Middle frontal gyrus (tissue), 1 donor: ENCODE results near the gene MPRIP.

Experiments used
- DNase-seq: peaks from one replicate; pipeline ENCODE4 v3.0.0-alpha.2; 2015; ENCODE audit warnings: low spot score; ENCODE audit errors: extremely low spot score

MPRIP gene

GRCh38 chr17:17066021-17066420, 23.8 kb downstream of the MPRIP start:
- no peak for DNase-seq

- DNase-seq, result no peak
Measured at GRCh38 chr17:17067257-17067656, 25.0 kb downstream of the MPRIP start.

DNA sequence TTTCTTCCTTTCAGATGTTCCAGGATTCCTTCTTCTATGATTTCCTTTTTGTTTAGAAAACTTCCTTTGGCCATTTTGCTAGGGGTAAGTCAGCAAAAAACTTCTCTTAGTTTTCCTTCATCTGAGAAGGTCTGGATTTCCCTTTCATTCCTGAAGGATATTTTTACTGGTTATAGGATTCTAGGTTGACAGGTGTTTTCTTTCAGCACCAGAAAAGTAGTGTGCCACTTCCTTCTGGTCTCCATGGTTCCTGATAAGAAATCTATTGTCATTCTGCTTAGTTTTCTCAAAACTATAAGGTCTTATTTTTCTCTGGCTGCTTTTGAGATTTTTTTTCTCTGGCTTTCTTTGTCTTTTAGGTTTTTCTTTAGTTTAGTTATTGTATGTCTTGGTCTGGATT, 27.6 kb downstream of the MPRIP start:
- no peak for DNase-seq

GRCh38 chr17:17070931-17071330, 28.7 kb downstream of the MPRIP start:
- DNase-seq, result no peak

GRCh38 chr17:17071531-17072360, 29.5 kb downstream of the MPRIP start:
- no peak for DNase-seq

GRCh38 chr17:17072546-17072945, 30.3 kb downstream of the MPRIP start:
- DNase-seq, result no peak

- DNase-seq, result no peak
Measured at GRCh38 chr17:17073030-17073564, 30.8 kb downstream of the MPRIP start.

- DNase-seq, result no peak
Measured at GRCh38 chr17:17073581-17074403, 31.5 kb downstream of the MPRIP start.

DNA sequence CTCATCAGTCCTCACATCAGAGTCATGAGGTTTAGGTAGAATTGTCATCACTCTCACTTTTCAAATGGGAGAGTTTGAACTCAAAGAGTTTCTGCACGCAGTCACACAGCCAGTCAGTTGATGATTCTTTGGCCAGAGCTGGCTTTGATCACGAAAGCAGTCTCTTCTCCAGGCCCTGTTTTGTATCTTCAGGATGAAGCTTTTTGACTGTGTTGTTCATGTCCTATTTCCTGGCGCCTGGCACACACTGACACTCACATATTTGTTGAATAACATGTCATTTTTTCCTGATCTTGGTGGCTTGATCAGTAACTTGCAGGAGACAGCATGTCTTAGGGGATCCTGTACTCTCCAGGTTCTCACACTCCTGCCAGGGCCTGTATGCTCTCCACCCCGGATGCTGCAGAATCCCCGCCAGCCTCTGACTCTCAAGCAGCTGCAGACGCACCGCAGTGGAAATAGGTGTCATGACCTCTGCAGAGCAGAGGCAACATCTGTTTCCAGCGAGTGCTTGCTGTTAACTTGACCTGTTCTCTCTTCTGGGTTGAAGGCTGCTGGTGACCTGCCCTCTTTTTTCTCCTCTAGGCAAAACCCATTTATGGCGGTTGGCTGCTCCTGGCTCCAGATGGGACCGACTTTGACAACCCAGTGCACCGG, 33.0 kb downstream of the MPRIP start:
- no peak for DNase-seq

DNA sequence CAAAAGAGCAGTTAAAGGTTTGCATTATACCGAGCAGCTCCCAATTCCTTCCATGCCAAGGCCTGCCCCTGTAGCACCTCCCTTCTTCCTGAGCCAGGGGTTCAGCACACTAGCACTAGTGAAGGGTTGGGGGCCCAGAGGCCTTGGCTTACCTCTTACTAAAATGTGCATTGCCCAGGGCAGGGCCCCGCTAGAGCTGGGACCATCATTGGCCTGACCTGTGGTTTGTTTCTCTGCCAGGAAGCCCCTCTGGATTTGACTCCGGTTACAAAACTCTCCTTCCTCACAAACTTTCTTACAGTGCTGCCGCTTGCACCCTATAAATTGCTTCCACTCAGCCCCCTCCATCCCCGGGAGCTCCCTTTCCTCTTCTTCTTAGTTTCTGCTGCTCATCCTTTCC, 33.8 kb downstream of the MPRIP start:
- no peak for DNase-seq

GRCh38 chr17:17077101-17077500, 34.8 kb downstream of the MPRIP start:
- DNase-seq, result no peak

- DNase-seq, result no peak
Measured at GRCh38 chr17:17077861-17078732, 35.8 kb downstream of the MPRIP start.

GRCh38 chr17:17078832-17079231, 36.6 kb downstream of the MPRIP start:
- no peak for DNase-seq

DNA sequence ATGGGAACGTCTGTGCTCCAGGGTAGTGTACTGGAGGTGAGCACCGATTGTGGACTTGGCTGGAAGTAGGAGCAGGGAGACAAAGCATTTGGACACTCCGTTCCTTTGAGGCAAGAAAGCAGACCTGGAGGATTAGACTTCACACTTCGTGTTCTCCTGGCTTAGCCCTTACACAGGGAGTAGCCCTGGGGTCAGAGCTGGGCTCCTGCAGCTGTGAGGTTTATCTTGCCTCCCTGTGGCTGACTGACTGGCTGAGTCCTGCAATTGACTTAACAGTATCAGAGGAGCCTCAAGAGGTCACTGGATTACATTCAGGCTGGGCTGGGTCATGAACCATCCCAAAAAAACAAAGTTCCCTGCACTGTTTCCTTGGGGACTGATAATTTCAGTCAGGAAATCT, 37.1 kb downstream of the MPRIP start:
- no peak for DNase-seq

- no peak for DNase-seq
Measured at GRCh38 chr17:17079761-17080160, 37.5 kb downstream of the MPRIP start.

DNA sequence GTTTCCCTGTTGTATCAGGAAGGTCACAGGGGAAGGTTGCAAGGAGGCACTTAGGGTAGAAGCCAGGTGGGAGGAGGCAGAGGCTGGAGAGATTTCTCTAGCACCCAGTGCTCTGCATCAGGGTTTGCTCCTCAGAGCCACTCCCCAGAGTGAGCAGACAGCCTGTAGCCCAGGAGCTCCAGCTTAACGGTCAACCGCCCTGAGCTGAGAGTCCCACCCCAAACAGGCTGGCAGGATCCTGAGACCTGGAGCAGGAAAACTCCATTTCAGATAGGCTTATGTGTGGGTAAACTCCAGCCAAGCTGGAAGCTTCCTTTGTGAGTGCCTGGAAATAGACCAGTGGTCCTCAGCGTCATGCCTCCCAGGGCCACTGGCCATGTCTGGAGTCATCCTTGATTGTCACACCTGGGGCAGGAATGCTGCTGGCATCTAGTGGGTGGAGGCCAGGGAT, 37.9 kb downstream of the MPRIP start:
- DNase-seq, result no peak

DNA sequence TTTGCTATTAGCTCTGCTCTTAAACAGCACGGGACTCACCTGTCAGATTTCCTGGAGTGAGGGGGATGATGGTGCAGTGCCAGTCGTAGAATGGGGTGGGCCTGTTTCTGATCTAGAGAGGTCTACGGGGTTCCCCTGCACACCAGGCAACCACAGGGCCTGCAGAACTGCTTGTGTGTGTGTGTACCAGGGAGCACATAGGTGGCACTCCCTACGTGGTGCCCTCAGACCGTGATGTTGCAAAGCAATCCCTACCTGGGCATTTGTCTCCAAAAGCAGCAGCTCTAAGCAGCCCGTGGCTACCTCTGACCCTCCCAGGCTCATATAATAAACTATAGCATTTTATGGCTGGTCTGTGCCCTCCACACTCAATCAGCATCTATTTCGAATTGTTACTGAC, 38.5 kb downstream of the MPRIP start:
- no peak for DNase-seq

- no peak for DNase-seq
Measured at GRCh38 chr17:17081304-17081940, 39.2 kb downstream of the MPRIP start.

- DNase-seq, result no peak
Measured at GRCh38 chr17:17082878-17083277, 40.6 kb downstream of the MPRIP start.

- DNase-seq, result no peak
Measured at GRCh38 chr17:17084317-17084835, 42.1 kb downstream of the MPRIP start.
